ENCODE measurements around the gene TXNRD2.
"Not testable (repeated sequence)": the region's sequence is repeated elsewhere in the genome, so short reads cannot be mapped to it uniquely, and the experiment has no call there.

The TXNRD2 gene

DNA sequence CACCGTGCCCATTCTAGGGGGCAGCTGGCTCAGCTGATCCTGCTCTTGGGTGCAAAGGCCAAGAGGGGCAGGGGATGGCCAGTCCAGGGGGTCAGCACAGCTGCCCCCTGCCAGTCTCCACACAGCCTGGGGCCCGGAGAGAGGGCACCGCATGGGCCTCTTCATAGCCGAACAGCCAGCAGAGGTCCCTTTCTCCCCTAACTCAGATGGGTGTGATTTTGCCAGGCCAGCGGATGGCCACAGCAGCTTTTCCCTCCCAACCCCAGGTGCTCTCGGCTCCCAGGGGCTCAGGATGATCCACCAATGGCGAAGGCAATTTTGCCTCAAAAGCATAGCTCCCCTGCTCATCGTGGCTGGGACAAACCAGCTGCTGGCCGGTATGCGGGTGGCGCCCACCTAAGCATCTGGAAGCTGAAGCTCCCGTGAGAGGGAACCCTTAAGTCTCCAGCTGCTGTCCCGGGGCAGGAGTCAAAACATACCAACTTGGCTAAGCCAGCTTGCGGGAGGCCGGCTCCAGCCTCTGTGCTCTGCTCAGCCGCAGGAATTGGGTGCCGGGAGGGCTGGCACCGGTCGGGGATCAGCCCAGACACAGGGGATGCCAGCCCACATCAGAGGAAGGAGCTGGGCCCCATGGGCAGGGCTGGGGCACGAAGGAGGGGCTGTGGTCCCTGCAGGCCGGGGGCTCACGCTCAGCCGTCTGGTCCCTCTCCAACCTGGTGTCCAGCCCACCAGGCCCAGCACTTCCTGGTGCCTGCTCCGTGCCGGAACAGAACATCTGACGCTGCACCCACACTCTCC, 56.5 kb downstream of the TXNRD2 start:
- no peak for DNase-seq

DNA sequence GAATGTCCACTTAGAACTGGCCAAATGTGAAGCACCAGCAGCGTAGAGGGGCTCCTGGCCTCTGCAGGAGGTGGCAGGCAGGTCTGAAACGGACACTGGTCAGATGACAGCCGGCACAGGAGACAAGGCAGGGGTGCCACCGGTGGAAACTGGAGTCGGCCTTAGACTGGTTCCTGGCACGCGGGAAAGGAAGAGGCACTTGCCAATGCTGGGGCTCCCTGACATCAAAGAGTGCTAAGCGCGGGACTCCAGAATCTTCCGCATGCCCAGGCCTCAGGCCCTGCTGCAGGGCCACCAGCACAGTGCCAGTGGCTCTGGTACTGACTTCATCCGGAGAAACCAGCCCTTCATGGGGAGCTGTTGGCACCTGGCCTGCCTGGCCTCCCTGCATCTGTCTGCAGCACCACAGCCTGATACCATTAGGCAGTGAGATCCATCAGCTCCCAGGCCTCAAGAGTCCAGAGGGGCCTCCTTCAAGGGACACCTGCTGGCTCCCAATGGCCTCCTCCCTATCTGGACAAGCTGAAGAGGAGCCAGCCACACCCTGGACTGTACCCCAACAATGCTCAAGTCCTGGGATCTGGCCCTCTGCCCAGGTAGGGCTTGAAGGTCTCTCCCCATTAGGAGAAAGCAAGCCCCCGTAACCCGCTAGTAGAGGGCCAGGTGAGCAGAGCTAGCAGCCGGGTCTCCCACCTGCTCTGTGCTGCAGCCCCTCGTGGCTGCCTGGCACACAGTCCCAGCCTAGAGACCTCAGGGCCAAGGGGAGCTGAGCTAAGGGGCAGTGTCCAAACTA, 57.3 kb downstream of the TXNRD2 start:
- DNase-seq: no peak

DNA sequence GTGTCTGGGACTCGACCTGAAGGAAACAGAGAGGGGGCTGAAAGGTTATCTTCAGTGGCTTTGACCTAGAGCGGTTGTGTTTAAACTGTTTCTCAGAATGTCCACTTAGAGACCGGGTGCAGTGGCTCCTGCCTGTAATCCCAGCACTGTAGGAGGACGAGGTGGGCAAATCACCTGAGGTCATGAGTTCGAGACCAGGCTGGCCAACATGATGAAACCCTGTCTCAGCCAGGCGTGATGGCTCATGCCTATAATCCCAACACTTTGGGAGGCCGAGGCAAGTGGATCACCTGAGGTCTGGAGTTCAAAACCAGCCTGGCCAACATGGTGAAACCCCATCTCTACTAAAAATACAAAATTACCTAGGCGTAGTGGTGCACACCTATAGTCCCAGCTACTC, 58.2 kb downstream of the TXNRD2 start:
- DNase-seq: not testable (repeated sequence)

DNA sequence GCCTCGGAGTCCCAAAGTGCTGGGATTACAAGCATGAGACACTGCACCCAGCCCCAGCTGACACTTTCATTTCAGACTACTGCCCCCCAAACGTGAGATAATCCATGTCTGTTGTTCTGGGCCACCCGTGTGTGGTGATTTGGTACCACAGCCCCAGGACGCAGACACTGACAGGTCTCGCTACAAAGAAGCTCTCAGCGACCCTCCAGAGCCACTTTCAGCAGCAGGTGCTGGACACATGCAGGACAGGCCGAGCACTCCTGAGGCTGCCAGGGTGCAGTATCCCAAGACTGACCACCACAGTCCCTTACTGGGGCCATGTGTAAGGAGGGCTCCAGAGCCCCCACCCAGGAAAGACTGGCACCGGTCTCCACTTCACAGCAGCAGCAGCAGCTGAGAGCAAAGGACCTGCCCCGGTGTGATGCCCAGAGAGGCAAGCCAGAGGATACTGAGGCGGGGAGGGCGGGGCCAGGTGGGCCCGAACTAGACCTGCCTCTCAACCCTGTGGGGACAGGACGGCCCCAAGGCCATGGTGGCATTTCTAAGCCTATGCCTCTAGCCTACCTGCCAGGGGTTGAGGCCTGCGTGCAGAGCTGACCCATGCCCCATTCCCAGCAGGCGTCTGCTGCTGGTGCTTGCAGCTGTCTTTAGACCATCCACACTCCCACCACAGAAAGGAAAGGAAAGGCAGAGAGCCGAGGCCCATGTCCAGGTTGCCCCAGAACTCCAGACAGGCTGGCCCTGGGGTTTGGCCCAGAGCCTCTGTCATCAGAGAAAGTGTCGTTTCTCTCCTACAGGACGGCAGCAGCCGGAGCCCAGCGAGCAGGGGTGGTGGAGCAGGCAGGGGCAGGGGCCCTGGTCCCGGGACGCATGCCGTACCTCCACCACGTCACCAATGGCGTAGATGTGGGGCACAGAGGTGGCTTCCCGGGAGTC, 58.9 kb downstream of the TXNRD2 start:
- no peak for DNase-seq

DNA sequence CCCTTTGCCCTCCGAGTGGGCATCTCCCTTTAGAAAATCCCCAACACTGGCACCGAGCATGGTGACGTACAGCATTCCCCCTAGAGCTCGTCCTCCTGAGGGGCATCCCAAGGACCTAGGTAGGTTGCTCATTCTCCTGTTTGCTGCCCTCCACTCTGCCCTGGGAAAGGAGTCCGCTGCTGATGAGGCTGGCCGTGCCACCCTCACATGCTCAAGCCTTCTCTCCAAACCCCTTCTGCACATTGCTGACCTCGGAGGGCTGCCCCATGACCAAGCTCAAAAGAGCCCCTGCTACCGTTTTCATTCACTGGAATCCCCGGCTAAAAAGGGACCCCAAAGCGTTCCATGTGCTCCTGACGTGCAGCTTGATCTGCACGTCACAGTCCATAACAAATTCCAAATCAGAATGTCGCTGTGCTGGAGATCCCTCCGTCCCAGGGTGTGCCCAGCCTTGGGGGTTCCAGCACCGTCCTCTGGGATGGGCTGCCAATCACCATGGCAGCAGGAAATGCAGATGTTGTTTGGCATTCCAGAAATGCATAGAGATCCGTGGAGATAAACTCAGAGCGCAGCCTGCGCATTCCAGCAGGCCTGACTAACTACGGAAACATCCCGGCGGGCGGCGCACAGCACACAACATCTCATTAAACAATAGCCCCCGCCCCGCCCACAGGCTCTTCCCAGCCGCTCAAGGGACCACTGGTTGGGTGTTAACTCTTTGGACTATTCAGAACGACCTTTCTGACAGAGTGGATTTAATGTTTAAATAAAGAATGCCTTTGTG, 60.6 kb downstream of the TXNRD2 start:
- no peak for DNase-seq

DNA sequence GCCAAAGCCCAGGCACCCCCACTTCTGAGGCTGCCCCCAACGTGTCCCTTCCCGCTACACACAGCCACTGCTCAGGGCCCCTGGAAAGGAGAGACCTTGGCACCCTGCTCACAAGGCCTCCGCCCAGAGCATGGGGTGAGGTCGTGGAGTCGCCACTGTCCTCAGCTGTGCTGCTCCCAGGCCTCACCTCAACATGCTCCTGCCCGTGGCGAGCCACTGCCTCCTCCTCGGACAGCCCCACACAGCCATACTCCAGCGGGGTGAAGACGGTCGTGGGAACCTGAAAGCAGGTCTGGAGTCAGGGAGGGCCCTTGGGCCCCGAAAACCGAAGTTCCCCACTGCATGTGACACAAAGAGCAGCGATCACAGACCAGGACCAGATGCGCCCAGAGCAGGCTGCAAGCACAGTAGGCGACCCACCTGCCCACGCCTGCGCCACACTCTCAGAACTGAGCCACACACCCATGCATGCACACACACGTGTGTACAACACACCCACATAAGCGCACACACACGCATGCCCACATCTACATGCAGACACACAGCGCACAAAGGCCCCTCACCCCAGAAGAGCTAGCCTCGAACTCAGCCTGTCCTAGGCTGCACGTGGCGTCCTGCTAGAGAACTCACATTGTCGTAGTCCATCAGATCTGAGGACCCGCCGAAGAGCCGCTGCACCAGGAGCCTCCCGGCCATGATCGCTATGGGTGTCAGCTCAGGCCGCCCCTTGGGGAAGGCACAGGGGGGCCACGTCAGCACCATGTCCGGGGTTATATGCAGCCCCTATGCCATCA, 61.4 kb downstream of the TXNRD2 start:
- DNase-seq: no peak

DNA sequence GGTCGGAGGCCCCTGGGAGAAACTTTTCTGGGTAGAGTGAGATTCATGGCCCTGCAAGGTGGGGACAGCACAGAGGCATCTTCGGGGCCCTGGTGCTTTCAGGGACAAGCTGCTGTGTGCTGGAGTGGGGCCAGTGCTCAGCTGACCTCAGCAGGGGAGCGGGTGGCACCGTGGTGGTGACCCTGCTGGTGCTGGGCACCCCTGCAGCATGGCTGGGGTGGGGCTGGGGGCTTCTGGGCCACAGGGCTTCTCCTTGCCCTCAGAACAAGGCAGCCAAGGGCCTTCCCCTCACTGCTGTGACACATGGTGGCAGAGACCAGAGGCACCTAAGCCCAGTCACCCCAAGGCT, 62.0 kb downstream of the TXNRD2 start:
- DNase-seq: no peak

DNA sequence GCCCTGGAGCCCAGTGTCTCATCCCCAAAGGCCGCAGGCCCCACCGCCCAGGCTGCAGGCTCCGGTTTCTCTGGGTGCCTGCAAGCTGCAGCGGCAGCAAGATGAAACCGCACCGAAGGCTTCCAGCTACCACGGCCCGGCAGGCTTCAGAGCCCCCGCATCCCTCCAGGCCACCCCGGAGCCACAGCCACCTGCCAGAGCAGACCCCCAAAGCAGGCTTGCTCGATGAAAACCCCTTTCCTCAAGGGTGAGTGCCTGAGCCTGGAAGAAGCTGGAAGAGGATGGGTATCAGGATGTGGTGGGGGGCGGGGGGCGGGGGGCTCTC, 62.4 kb downstream of the TXNRD2 start:
- DNase-seq: no peak

DNA sequence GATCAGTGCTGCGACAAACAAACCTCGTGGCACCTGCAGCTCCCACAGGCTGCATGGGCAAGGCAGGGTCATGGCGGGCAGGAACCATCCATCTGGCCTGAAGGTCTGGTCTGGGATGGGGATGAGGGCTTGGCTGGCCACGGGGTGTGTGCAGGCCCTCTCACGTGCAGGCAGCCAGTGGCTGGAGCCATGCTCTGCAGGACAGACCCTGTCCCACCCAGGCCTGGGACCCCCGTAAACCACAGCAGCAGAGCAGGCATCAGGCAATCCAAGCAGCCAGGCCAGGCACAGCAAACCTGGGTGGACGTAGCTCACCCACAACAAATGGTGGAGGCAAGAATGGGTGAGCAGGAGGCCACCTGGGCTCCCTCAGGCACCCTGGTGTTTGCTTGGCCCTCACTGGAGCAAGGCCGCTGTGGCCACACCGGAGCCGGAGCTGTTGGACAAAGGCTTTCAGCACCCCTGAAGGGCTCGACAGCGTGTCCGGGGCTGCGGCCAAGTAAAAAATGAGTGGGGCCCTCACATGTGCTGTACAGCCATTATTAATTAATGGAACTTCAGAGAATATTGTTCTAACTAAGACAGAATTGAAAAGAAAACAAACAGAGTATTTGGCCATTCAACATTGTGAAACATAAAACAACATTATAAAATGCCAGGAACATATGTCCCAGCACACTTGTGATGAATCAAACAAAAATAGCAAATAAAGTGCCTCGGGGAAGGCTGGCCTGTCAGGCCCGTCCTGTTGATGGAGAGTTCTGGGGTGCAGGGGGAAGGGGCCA, 63.0 kb downstream of the TXNRD2 start:
- no peak for DNase-seq

DNA sequence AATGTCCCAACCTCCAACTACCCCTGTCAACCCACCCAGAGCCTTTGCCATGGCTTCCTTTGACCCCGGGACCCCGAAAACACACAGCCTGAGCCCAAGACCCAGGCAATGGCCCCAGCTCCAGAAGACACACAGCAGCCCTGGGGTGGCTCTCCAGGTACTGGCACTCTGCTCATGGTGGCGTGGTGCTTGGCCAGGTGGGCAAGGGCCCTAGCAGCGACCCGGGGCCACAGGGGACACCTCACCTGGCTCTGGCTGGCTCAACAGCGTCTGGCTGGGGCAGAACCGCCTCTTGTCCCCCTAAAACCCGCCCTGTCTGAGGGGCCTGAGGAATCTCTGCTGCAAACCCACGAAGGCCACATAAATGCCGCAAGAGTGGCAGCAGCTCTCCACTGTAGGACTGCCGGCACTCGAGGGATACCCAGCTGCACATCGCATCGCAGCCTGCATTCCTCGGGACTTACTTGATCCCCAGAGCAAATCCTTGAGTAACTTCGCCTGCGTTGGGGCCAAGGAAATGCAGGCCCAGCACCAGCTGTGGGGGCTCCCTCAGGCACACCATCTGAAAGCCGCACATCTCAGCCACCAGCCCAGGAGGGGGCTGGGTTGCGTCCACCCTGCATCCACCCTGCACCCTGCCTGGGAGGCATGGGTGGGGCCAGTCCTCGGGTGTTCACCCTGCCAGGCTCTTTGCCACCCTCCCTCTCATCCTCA, 63.8 kb downstream of the TXNRD2 start:
- DNase-seq: no peak

DNA sequence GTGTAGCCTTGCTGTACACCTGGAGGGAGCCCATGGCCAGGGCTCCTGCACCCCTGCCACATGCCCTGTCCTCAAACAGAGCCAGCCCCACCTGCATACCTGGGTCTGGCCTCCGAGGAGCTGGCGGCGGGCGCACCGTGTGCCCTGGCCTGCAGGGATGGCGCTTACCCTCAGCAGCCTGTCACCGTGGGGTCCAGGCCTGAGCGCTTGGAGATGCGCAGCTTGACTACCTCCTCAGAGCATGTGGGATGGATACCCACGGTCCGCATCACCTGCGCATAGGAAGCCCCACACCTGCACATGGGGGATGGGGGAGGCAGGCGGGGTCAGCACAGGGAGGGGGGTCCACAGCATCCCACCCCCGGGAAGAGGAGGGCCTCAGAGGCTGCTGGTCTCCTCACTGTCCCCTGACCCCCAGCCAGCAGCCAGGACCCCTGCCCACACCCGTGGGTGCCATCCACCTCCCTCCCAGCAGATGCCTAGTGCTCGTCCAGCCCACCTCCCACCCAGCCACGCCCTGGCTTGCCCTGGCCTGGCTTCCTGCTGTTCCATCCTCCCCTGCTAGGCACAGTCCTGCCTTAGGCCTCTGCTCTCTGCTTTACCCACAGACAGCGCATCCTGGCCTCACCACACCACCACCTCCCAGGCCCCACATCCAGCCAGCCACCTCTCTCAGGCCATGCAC, 64.5 kb downstream of the TXNRD2 start:
- no peak for DNase-seq

DNA sequence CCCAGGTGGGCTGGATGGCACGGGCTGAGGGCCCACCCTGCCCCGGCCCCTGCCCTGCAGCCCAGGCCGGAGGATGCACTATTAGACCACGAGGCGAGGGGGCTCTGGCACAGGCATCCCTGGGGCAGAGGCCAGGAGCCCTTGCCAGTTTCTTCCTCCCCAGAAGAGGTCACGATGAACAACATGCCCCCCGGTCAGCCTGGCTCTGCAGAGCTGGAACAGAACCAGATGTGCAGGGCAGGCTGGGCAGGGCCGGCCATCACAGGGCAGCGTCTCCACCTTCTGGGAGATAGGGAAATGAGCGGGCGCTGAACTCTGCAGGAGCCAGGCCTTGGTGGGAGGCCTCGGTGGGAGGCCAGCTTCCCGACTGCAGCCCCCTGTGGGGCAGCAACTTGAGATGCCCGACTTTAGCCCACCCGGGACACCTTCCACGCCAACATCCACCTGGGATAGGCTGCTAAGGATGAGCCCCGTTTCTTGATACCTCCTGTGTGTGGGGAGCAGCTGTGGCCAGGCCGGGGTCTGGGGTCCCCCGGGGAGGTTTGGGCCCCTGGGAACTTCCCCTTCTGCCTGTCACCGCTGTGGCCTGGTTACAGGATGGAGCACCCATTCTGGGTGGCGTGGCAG, 65.2 kb downstream of the TXNRD2 start:
- DNase-seq: no peak

DNA sequence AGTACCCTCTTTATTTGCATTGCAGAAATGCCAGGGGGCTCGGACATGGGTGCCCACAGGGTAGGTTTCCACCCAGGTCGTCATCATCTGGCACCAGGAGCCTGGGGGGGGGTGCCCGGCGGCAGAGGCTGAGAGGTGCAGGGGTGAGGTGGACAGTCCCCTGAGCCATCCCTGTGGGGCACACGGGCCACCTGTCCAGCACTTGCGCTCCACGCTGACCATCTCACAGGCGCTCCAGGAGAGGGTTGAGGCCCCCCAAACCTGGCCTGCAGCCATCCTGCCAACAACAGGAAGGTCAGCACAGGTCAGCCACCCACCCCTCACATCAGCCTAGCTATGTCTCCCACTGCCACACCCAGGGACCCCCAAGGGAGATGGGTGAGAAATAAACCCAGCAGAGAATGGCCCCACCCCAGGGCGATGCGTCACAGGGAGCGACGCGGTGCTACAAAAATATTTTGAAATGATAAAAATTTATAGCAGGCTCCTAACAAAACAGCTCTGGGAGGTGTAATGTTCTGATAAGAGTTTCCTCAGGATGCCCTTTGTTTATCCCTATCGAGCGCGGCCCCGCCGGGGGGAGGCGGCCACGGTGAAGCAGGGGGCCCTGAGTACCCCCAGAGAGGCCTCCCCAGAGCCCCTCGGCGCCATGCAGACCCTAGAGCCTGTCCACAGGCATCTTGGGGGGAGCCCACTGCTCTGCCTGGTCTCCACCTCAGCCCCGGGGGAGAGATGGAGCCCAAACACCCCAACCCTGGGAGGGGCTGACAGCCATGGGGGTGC, 65.9 kb downstream of the TXNRD2 start:
- no peak for DNase-seq

DNA sequence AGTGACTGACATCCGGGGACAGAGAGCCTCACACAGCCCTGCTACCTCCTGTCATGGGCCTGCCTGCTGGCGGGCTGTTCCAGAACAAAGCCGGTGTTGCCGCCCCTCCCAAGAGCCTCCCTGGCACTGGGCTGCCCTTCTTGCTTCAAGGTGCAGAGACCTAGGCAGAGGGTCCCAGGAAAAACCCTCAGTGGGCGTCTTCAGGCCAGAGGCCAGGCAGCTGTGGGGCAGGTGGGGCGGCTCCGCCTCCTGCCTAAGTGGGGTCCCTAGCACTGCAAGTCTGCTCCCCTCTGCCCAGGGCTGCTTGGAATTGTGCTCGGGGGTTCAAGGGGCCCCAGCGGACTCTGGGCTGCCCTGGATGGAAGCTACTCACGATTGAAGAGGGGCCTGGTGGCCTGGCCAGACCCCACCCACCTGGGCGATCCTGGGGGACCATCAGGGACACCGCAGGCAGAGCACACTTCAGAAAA, 66.5 kb downstream of the TXNRD2 start:
- DNase-seq: no peak

DNA sequence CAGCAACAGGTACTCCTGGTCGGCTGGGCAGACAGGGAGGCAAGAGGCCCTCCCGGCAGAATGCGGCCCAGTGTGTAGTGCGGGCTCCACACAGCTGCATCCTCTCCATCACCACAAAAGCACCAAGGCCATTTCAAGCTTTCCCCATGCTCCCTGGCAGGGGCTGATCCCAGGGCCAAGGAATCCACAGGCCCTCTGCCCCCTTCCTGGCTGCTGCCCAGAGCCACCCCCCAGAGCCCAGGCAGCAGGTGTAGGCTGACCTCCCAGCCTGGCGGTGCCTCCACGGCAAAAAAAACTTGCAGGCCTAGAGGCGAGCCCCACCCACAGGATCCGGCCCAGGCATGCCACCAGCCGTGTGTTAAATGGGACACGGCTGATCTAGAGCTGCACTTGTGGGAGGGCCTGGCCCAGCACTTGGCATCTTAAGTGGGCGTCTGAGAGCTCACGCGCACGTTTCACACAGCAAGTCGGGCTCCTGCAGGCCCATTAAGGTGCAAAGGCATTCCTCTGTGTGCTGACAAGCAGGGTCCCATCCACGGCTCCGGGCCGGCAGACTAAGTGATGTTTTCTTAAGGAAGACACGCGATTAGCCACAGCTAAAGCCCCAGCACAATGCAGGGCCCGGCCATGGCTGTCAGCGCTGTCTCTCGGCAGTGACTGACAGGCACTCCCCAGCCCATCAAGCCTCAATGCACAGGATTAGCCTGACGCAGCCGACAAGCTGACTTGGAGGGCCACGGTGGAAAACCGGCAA, 67.1 kb downstream of the TXNRD2 start:
- no peak for DNase-seq

DNA sequence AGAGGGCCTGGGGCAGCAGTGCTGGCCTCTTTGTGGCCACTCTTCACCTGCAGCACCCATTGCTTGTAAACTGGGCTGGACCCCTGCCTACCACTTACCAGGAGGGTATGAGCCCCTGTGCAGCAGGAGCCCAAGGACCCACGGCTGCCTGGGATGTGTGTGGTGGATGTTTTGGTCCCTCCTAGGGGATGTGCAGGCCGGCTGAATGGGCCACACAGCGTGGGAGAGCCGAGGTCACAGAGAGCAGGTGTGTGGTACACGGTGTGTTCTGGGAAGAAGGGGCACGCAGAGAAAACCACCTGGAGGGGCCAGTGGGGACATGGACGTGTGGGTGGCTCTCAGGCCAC, 67.7 kb downstream of the TXNRD2 start:
- DNase-seq: no peak

DNA sequence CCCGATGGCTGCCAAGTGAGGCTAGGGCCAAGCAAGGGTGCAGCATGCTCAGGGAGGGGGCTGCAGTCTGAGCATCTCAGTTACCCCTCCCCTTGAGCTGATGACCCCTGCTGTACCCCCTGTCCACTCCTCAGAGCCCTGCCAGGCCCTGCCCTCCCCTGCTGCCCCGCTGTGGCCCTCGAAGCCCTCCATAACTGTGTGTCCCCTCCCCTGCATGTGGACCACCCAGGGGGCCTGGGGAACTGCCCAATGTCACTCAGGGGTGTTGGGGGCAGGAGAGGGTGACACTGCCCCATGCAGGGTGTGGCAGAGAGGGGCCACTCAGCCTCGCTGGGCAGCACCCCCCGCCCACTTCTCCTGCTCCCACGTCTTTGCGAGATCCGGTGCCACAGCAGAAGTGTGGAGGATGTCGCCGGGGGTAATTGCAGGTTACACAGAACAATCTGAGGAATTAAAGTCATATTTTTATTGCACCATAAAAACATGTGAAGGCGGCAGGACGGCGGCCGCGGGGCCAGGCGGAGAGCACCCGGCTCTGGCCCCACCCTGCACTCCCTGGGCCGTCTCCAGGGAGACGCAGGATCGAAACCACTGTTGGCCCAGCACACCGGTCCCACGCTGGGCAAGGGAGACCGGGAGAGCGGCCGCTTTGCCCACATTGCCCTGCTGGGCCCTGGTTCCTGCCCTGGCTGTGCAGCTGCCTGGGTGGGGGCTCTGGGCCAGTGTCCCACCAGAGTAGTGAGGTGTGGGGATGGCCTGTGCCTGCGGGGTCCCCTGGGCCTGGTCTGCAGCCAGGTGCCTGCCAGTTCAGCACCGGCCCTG, 68.3 kb downstream of the TXNRD2 start:
- no peak for DNase-seq
